ENCODE data around the gene CDH18. TPM values are rescaled to one million over a fixed set of nuclear protein-coding genes. Genes with fewer than 3 reads are reported as not detected.

The CDH18 gene
- total RNA-seq, 1 donor from 2014 or later, result not detected

DNA sequence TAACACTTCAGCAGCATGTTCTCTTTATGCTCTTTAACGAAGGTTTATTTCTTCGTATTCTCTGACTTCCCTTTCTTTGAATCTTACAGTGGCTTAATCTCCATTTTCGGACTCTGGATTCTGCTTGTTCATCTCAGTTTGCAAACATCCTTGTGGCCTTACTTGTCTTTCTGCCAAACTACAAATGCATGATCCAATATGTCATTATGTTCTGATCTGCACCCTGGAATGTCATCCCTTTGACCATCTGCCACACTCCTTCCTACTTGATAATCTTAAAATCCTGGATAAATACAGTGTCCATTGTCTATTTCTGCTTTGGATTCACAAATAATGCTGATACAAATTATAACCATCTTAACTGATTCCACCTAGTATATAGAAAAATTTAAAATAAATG, 499.2 kb downstream of the CDH18 start:
- DNase-seq (ENCODE audit: low read depth, low spot score), result no peak

DNA sequence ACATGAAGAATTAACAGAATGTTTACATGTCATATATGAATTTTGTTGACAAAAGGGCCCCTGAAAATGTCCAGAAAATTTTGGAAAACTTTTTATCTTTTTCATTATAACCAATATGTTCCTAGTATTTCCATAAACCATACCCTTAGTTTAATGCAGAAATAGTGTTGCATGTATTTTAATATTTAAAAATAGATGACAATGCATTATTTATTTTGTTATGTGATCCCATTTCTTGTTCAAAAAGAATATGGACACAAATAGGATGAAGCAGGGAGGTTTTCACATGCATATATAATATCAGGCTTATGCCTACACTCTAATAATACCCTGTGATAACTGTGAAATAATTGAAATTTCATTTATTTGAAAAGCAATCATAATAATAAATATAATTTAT, 500.5 kb downstream of the CDH18 start:
- no peak for DNase-seq (ENCODE audit: low read depth, low spot score)

DNA sequence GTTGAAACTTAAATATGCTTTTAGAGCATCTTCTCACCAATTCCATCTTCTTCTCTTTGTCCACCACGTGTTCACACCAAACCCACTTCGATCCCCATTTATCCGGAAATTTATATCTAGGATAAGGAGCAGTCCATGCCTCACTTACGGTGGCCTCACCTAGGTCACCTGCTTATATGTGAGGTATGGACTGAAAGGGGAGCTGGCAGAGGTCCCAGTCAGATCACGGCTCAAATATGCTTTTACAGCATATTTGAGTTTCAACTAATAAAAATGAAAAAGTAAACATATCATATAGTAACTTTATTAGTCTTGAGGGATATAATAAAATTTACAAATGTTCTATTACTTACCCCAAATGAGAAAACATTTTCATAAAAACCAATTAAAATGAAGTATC, 508.4 kb downstream of the CDH18 start:
- no peak for DNase-seq (ENCODE audit: low read depth, low spot score)

DNA sequence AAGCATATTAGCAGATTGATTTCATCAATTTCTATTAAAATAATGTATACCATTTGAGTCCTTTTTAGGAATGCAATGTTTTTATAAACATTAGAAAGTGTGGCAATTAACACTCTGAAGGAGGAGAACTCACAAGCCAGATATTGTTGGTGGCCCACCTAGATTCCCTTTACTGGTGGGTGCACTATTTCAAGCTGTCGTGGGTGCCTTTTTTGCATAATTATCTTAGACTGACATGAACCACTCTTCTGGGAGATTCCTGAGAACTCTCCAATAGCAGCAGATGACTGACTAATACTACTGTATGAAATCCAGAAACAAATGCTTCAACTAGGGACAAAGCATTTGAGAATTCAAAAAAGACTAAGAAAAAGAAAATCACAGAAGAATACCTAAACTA, 526.0 kb downstream of the CDH18 start:
- no peak for DNase-seq (ENCODE audit: low read depth, low spot score)

DNA sequence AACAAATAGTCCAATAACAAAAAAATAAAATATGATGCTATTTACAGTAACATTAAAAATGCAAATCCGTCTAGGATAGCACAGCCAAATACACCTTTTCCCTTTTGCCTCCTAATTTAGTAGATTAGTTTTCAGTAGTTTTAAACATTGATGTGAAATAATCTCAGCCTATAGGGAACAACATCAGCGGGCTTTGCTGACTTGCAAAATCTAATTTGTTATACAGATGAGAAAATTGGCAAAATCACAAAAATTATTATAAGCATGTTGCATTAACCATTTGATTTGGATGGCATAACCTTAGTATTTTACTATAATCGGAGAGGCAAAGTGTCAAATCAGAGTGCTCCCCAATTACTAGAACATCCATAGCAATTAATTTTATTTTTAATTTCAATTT, 563.5 kb downstream of the CDH18 start:
- no peak for DNase-seq (ENCODE audit: low read depth, low spot score)
